ENCODE data around the gene NEB.

NEB gene

GRCh38 chr2:151476287-151476686 is 258.0 kb downstream of the NEB start:
- TF ChIP-seq MAX (IDR thresholded peaks at IDR 0.05) = no peak
- no peak for TF ChIP-seq TEAD4 (IDR thresholded peaks at IDR 0.05)

GRCh38 chr2:151475071-151475470 is 259.2 kb downstream of the NEB start:
- no peak for TF ChIP-seq YY1 (IDR thresholded peaks at IDR 0.05; ENCODE audit: low read depth)
- no peak for TF ChIP-seq NFIC (IDR thresholded peaks at IDR 0.05)
- no peak for TF ChIP-seq EGR1 (IDR thresholded peaks at IDR 0.05)
- TF ChIP-seq TEAD4 (IDR thresholded peaks at IDR 0.05) = no peak
- no peak for TF ChIP-seq MAX (IDR thresholded peaks at IDR 0.05)
- no peak for TF ChIP-seq EP300 (IDR thresholded peaks at IDR 0.05; ENCODE audit: borderline replicate concordance)
- no peak for TF ChIP-seq RAD21 (IDR thresholded peaks at IDR 0.05; ENCODE audit: low read depth)
- TF ChIP-seq TCF12 (IDR thresholded peaks at IDR 0.05; ENCODE audit: low read depth) = no peak
- no peak for TF ChIP-seq FOXM1 (IDR thresholded peaks at IDR 0.05; ENCODE audit: borderline replicate concordance, low read depth)
- TF ChIP-seq USF1 (IDR thresholded peaks at IDR 0.05) = no peak

- no peak for TF ChIP-seq RAD21 (IDR thresholded peaks at IDR 0.05; ENCODE audit: low read depth)
- TF ChIP-seq CREB1 (IDR thresholded peaks at IDR 0.05; ENCODE audit: low read depth) = no peak
- TF ChIP-seq TEAD4 (IDR thresholded peaks at IDR 0.05) = no peak
- TF ChIP-seq NFIC (IDR thresholded peaks at IDR 0.05) = no peak
- TF ChIP-seq EP300 (IDR thresholded peaks at IDR 0.05; ENCODE audit: borderline replicate concordance) = no peak
- TF ChIP-seq REST (IDR thresholded peaks at IDR 0.05; ENCODE audit: low read depth) = no peak
- no peak for TF ChIP-seq YY1 (IDR thresholded peaks at IDR 0.05; ENCODE audit: low read depth)
- no peak for TF ChIP-seq TAF1 (IDR thresholded peaks at IDR 0.05; ENCODE audit: low read depth)
- TF ChIP-seq FOXM1 (IDR thresholded peaks at IDR 0.05; ENCODE audit: borderline replicate concordance, low read depth) = no peak
- no peak for TF ChIP-seq TCF12 (IDR thresholded peaks at IDR 0.05; ENCODE audit: low read depth)
- no peak for TF ChIP-seq USF1 (IDR thresholded peaks at IDR 0.05)
- no peak for TF ChIP-seq EGR1 (IDR thresholded peaks at IDR 0.05)
- TF ChIP-seq MAX (IDR thresholded peaks at IDR 0.05) = no peak
- TF ChIP-seq ZBTB7A (IDR thresholded peaks at IDR 0.05; ENCODE audit: low read depth) = no peak
- no peak for TF ChIP-seq CEBPB (IDR thresholded peaks at IDR 0.05)
Measured at GRCh38 chr2:151472966-151473365, 261.3 kb downstream of the NEB start.

- TF ChIP-seq MAX (IDR thresholded peaks at IDR 0.05) = no peak
- no peak for TF ChIP-seq NFIC (IDR thresholded peaks at IDR 0.05)
Measured at GRCh38 chr2:151470556-151470955, 263.7 kb downstream of the NEB start.

- TF ChIP-seq EP300 (IDR thresholded peaks at IDR 0.05; ENCODE audit: borderline replicate concordance) = no peak
- TF ChIP-seq ZBTB7A (IDR thresholded peaks at IDR 0.05; ENCODE audit: low read depth) = no peak
- no peak for TF ChIP-seq USF1 (IDR thresholded peaks at IDR 0.05)
- TF ChIP-seq YY1 (IDR thresholded peaks at IDR 0.05; ENCODE audit: low read depth) = no peak
- TF ChIP-seq EGR1 (IDR thresholded peaks at IDR 0.05) = no peak
- TF ChIP-seq TAF1 (IDR thresholded peaks at IDR 0.05; ENCODE audit: low read depth) = no peak
- TF ChIP-seq RAD21 (IDR thresholded peaks at IDR 0.05; ENCODE audit: low read depth) = no peak
- no peak for TF ChIP-seq FOXM1 (IDR thresholded peaks at IDR 0.05; ENCODE audit: borderline replicate concordance, low read depth)
- TF ChIP-seq CREB1 (IDR thresholded peaks at IDR 0.05; ENCODE audit: low read depth) = no peak
- TF ChIP-seq TCF12 (IDR thresholded peaks at IDR 0.05; ENCODE audit: low read depth) = no peak
- no peak for TF ChIP-seq CEBPB (IDR thresholded peaks at IDR 0.05)
- TF ChIP-seq REST (IDR thresholded peaks at IDR 0.05; ENCODE audit: low read depth) = no peak
- TF ChIP-seq TEAD4 (IDR thresholded peaks at IDR 0.05) = no peak
- no peak for TF ChIP-seq MAX (IDR thresholded peaks at IDR 0.05)
- TF ChIP-seq NFIC (IDR thresholded peaks at IDR 0.05) = no peak
Measured at GRCh38 chr2:151465771-151466170, 268.5 kb downstream of the NEB start.

Data from Ishikawa (cell line).